GM12891 (cell line): ENCODE results near the gene EIF4ENIF1.

Source experiments
- POLR2A ChIP-seq: IDR thresholded peaks from 2 replicates; pipeline ENCODE4 v1.6.1; 2011; ENCODE audit warnings: low read depth, low read length, control low read depth
- SPI1 ChIP-seq: IDR thresholded peaks from 2 replicates; pipeline ENCODE4 v1.6.1; 2011; ENCODE audit warnings: low read depth, low read length, control low read depth

- no peak for TF ChIP-seq SPI1
- no peak for TF ChIP-seq POLR2A
Measured at GRCh38 chr22:31400023-31400397, 89.6 kb downstream of the EIF4ENIF1 start.
